ENCODE measurements around the gene BTBD9.
A peak's percentile ranks its signal among the peaks of the same experiment; 100 is the strongest.
"Not testable (repeated sequence)": the region's sequence is repeated elsewhere in the genome, so short reads cannot be mapped to it uniquely, and the experiment has no call there.

BTBD9 gene

GRCh38 chr6:38133932-38134703 lies 505.6 kb downstream of the BTBD9 start:
- no peak for DNase-seq

GRCh38 chr6:38131527-38131965 lies 508.2 kb downstream of the BTBD9 start:
- DNase-seq = peak; percentile 97

GRCh38 chr6:38127284-38127683 lies 512.4 kb downstream of the BTBD9 start:
- DNase-seq = no peak

- not testable (repeated sequence) for DNase-seq
Observed at GRCh38 chr6:38124224-38124926, 515.4 kb downstream of the BTBD9 start.

GRCh38 chr6:38119516-38119915 lies 520.2 kb downstream of the BTBD9 start:
- DNase-seq = no peak

- DNase-seq = no peak
Observed at GRCh38 chr6:38118791-38119365, 520.9 kb downstream of the BTBD9 start.
